HUES6 (cell line): Measurements from ENCODE around the gene DNM1.
"Not testable (repeated sequence)": the region's sequence is repeated elsewhere in the genome, so short reads cannot be mapped to it uniquely, and the experiment has no call there.

Experiments used
- H3K27ac ChIP-seq: 2 replicates; pipeline ENCODE4 v1.7.0; 2013; ENCODE audit warnings: low read depth, mild to moderate bottlenecking, low read length, inconsistent platforms
- H3K27me3 ChIP-seq: 2 replicates; pipeline ENCODE4 v1.6.1; 2013; ENCODE audit warnings: low read length; ENCODE audit not compliant: control insufficient read depth, insufficient read depth
- H3K36me3 ChIP-seq: 2 replicates; pipeline ENCODE4 v1.6.1; 2013; ENCODE audit warnings: low read length; ENCODE audit not compliant: control insufficient read depth, insufficient read depth
- H3K4me1 ChIP-seq: 2 replicates; pipeline ENCODE4 v1.6.1; 2013; ENCODE audit warnings: low read length; ENCODE audit not compliant: control insufficient read depth, insufficient read depth
- H3K4me3 ChIP-seq: 2 replicates; pipeline ENCODE4 v1.5.1; 2013; ENCODE audit warnings: low read depth, low read length
- H3K9ac ChIP-seq: one replicate; pipeline ENCODE4 v1.6.1; 2013; ENCODE audit warnings: mild to moderate bottlenecking, low read length
- H3K9me3 ChIP-seq: 2 replicates; pipeline ENCODE4 v1.6.1; 2013; ENCODE audit warnings: low read depth, low read length; ENCODE audit not compliant: control insufficient read depth, insufficient read depth

The DNM1 gene

GRCh38 chr9:128275198-128276007 is 72.2 kb downstream of the DNM1 start, which contains the start of gene GOLGA2:
TSS of gene GOLGA2 (minus strand) at chr9:128276007. CDS start at chr9:128275976, 31 bp downstream.
- peak within 1 kb of the TSS; percentile 89 for H3K9ac ChIP-seq
- peaks cover 26% of the 10 kb centered on the region for H3K36me3 ChIP-seq
- H3K27ac ChIP-seq = peak within 1 kb of the TSS; percentile 90; the same call in 1 of the 2 replicates
- H3K4me1 ChIP-seq = peaks cover 3% of the 10 kb centered on the region; the same call in 1 of the 2 replicates
- H3K9me3 ChIP-seq = no peaks in the 10 kb centered on the region
- H3K4me3 ChIP-seq = peak within 1 kb of the TSS; percentile 94
- H3K27me3 ChIP-seq = no peaks in the 10 kb centered on the region

- Histone ChIP-seq H3K36me3 (peaks cover 22% of the 10 kb centered on the region), H3K4me3 (peak within 1 kb of the TSS; percentile 94), H3K9me3 (no peaks in the 10 kb centered on the region), H3K27me3 (no peaks in the 10 kb centered on the region), H3K27ac (peak within 1 kb of the TSS; percentile 90; the same call in 1 of the 2 replicates), H3K4me1 (peaks cover 3% of the 10 kb centered on the region; the same call in 1 of the 2 replicates), H3K9ac (peak within 1 kb of the TSS; percentile 89)
Observed at GRCh38 chr9:128276008-128276573, 72.9 kb downstream of the DNM1 start, which contains the start of gene SWI5. TSS of gene SWI5 (plus strand) at chr9:128276276.

- Histone ChIP-seq H3K36me3 (peaks cover 16% of the 10 kb centered on the region), H3K9me3 (no peaks in the 10 kb centered on the region), H3K27ac (peak overlapping the region; percentile 35; the same call in 1 of the 2 replicates), H3K27me3 (no peaks in the 10 kb centered on the region), H3K9ac (peak overlapping the region; percentile 83), H3K4me3 (peak overlapping the region; percentile 94), H3K4me1 (peaks cover 3% of the 10 kb centered on the region; the same call in 1 of the 2 replicates)
Observed at GRCh38 chr9:128276574-128277270, 73.5 kb downstream of the DNM1 start.

- H3K27ac ChIP-seq, H3K27me3 ChIP-seq, H3K36me3 ChIP-seq, H3K9ac ChIP-seq, H3K9me3 ChIP-seq, H3K4me1 ChIP-seq, H3K4me3 ChIP-seq: not testable (repeated sequence)
Observed at GRCh38 chr9:128279088-128280073, 76.2 kb downstream of the DNM1 start.

GRCh38 chr9:128280084-128280622 is 77.0 kb downstream of the DNM1 start:
- Histone ChIP-seq H3K27ac (no peak overlapping the region), H3K4me3 (no peak overlapping the region)

GRCh38 chr9:128282500-128282899 is 79.3 kb downstream of the DNM1 start:
- H3K9ac ChIP-seq = no peak overlapping the region
- H3K27me3 ChIP-seq = no peaks in the 10 kb centered on the region
- peaks cover 19% of the 10 kb centered on the region for H3K36me3 ChIP-seq
- no peak overlapping the region for H3K4me3 ChIP-seq
- no peaks in the 10 kb centered on the region for H3K4me1 ChIP-seq
- H3K27ac ChIP-seq = no peak overlapping the region
- no peaks in the 10 kb centered on the region for H3K9me3 ChIP-seq

More at GRCh38 chr9:128280084-128280622, 77.0 kb downstream of the DNM1 start:
- no peaks in the 10 kb centered on the region for H3K9me3 ChIP-seq
- H3K4me1 ChIP-seq = peaks cover 3% of the 10 kb centered on the region; the same call in 1 of the 2 replicates
- no peak overlapping the region for H3K9ac ChIP-seq
- peaks cover 3% of the 10 kb centered on the region for H3K36me3 ChIP-seq
- no peaks in the 10 kb centered on the region for H3K27me3 ChIP-seq

GRCh38 chr9:128285033-128285784 is 82.0 kb downstream of the DNM1 start:
- Histone ChIP-seq H3K9ac (no peak overlapping the region), H3K4me1 (no peaks in the 10 kb centered on the region), H3K36me3 (peaks cover 34% of the 10 kb centered on the region), H3K9me3 (no peaks in the 10 kb centered on the region), H3K27ac (no peak overlapping the region), H3K27me3 (no peaks in the 10 kb centered on the region), H3K4me3 (no peak overlapping the region)

- H3K9me3 ChIP-seq = no peaks in the 10 kb centered on the region
Observed at GRCh38 chr9:128286440-128286839, 83.3 kb downstream of the DNM1 start.

GRCh38 chr9:128288273-128289004 is 85.3 kb downstream of the DNM1 start:
- no peaks in the 10 kb centered on the region for H3K9me3 ChIP-seq
- H3K36me3 ChIP-seq = peaks cover 34% of the 10 kb centered on the region
- H3K9ac ChIP-seq = no peak overlapping the region
- H3K27ac ChIP-seq = no peak overlapping the region
- no peaks in the 10 kb centered on the region for H3K27me3 ChIP-seq
- H3K4me1 ChIP-seq = no peaks in the 10 kb centered on the region
- no peak overlapping the region for H3K4me3 ChIP-seq

More at GRCh38 chr9:128286440-128286839, 83.3 kb downstream of the DNM1 start:
- Histone ChIP-seq H3K4me1 (no peaks in the 10 kb centered on the region), H3K27ac (no peak overlapping the region), H3K36me3 (peaks cover 34% of the 10 kb centered on the region), H3K27me3 (no peaks in the 10 kb centered on the region), H3K9ac (no peak overlapping the region), H3K4me3 (no peak overlapping the region)
